Trophoblast cell (in vitro differentiated cells and primary cell): ENCODE data around the gene DISP2.
A peak's percentile ranks its signal among the peaks of the same experiment; 100 is the strongest.

ENCODE experiments used
- DNase-seq, 2 donors: peaks; one replicate each; pipeline ENCODE4 v3.0.0-alpha.2; 2016
- H2AFZ ChIP-seq: 2 replicates; pipeline ENCODE4 v1.6.1; 2013; ENCODE audit warnings: low read length, moderate library complexity, mild to moderate bottlenecking; ENCODE audit not compliant: insufficient read depth, poor library complexity
- H2AK5ac ChIP-seq: 2 replicates; pipeline ENCODE4 v1.6.1; 2013; ENCODE audit warnings: mild to moderate bottlenecking, low read length
- H2BK120ac ChIP-seq: 2 replicates; pipeline ENCODE4 v1.6.1; 2013; ENCODE audit warnings: low read length, mild to moderate bottlenecking, moderate library complexity; ENCODE audit not compliant: insufficient read depth, poor library complexity
- H2BK12ac ChIP-seq: 2 replicates; pipeline ENCODE4 v1.6.1; 2013; ENCODE audit warnings: mild to moderate bottlenecking, low read length, moderate library complexity
- H2BK5ac ChIP-seq: 2 replicates; pipeline ENCODE4 v1.6.1; 2013; ENCODE audit warnings: low read length, low read depth, moderate library complexity, mild to moderate bottlenecking; ENCODE audit not compliant: poor library complexity
- H3K14ac ChIP-seq: 2 replicates; pipeline ENCODE4 v1.6.1; 2013; ENCODE audit warnings: mild to moderate bottlenecking, low read length
- H3K18ac ChIP-seq: 2 replicates; pipeline ENCODE4 v1.6.1; 2013; ENCODE audit warnings: mild to moderate bottlenecking, low read length
- H3K23ac ChIP-seq: 2 replicates; pipeline ENCODE4 v1.6.1; 2013; ENCODE audit warnings: low read length
- H3K27ac ChIP-seq: 2 replicates; pipeline ENCODE4 v1.5.1; 2013; ENCODE audit warnings: low read depth, mild to moderate bottlenecking, inconsistent platforms, low read length, moderate library complexity
- H3K27me3 ChIP-seq: 2 replicates; pipeline ENCODE4 v1.6.1; 2013; ENCODE audit warnings: inconsistent platforms, mild to moderate bottlenecking, low read length, moderate library complexity; ENCODE audit not compliant: insufficient read depth
- H3K36me3 ChIP-seq, 2 experiments: 1 replicate in 1 of 2; 2 replicates in 1 of 2; pipeline ENCODE4 v1.6.1; 2013; ENCODE audit warnings: low read length in 2 of 2, mild to moderate bottlenecking in 2 of 2, moderate library complexity in 1 of 2; ENCODE audit not compliant: insufficient read depth in 2 of 2, control insufficient read depth in 1 of 2
- H3K4ac ChIP-seq: 2 replicates; pipeline ENCODE4 v1.6.1; 2013; ENCODE audit warnings: low read depth, mild to moderate bottlenecking, low read length, moderate library complexity
- H3K4me1 ChIP-seq, 2 experiments: 1 replicate in 1 of 2; 2 replicates in 1 of 2; pipeline ENCODE4 v1.6.1; 2013; ENCODE audit warnings: low read length in 2 of 2, mild to moderate bottlenecking in 2 of 2, moderate library complexity in 1 of 2; ENCODE audit not compliant: insufficient read depth in 2 of 2, control insufficient read depth in 1 of 2
- H3K4me2 ChIP-seq: 2 replicates; pipeline ENCODE4 v1.6.1; 2013; ENCODE audit warnings: inconsistent platforms, mild to moderate bottlenecking, low read length, moderate library complexity
- H3K4me3 ChIP-seq: 2 replicates; pipeline ENCODE4 v1.5.1; 2013; ENCODE audit warnings: mild to moderate bottlenecking, low read depth, low read length, inconsistent platforms
- H3K79me1 ChIP-seq: one replicate; pipeline ENCODE4 v1.6.1; 2013; ENCODE audit warnings: low read length
- H3K79me2 ChIP-seq: 2 replicates; pipeline ENCODE4 v1.6.1; 2013; ENCODE audit warnings: low read length, mild to moderate bottlenecking; ENCODE audit not compliant: control insufficient read depth, insufficient read depth, poor library complexity
- H3K9ac ChIP-seq: 2 replicates; pipeline ENCODE4 v1.6.1; 2013; ENCODE audit warnings: mild to moderate bottlenecking, low read length
- H3K9me3 ChIP-seq: 2 replicates; pipeline ENCODE4 v1.6.1; 2013; ENCODE audit warnings: low read depth, mild to moderate bottlenecking, control low read depth, inconsistent platforms, low read length; ENCODE audit not compliant: insufficient read depth
- H4K12ac ChIP-seq: 2 replicates; pipeline ENCODE4 v1.6.1; 2013; ENCODE audit warnings: low read depth, mild to moderate bottlenecking, low read length, moderate library complexity
- H4K8ac ChIP-seq: 2 replicates; pipeline ENCODE4 v1.6.1; 2013; ENCODE audit warnings: low read depth, mild to moderate bottlenecking, low read length, moderate library complexity
- H4K91ac ChIP-seq: one replicate; pipeline ENCODE4 v1.6.1; 2013; ENCODE audit warnings: low read depth, mild to moderate bottlenecking, low read length, moderate library complexity
- WGBS: extraction: QIAGEN DNeasy Blood & Tissue Kit; methylation state at CpG from one replicate; pipeline ENCODE4 v1.1.7; 2013; ENCODE audit warnings: missing lambda C conversion rate; ENCODE audit not compliant: insufficient read length, insufficient coverage; ENCODE audit errors: extremely low coverage; 5-methylcytosine and 5-hydroxymethylcytosine counted together

The DISP2 gene

GRCh38 chr15:40338921-40339620 is 18.9 kb upstream of the DISP2 start:
- Histone ChIP-seq H3K79me1 (peaks cover 18% of the 10 kb centered on the region), H3K27ac (no peak overlapping the region), H3K23ac (no peak overlapping the region), H3K27me3 (no peaks in the 10 kb centered on the region), H3K4me2 (no peak overlapping the region), H2BK12ac (no peak overlapping the region), H4K12ac (no peak overlapping the region), H2AK5ac (peak overlapping the region; percentile 48), H3K14ac (peak overlapping the region; percentile 16), H4K91ac (no peak overlapping the region), H2BK5ac (no peak overlapping the region), H2AFZ (no peak overlapping the region), H4K8ac (no peak overlapping the region), H3K36me3 (no peaks in the 10 kb centered on the region), H3K9ac (no peak overlapping the region), H2BK120ac (no peak overlapping the region), H3K4ac (no peak overlapping the region), H3K18ac (no peak overlapping the region), H3K4me3 (no peak overlapping the region), H3K4me1 (peaks cover 25 to 27% of the 10 kb centered on the region in 2 experiments), H3K9me3 (no peaks in the 10 kb centered on the region), H3K79me2 (no peaks in the 10 kb centered on the region)
- no CpG with 5 or more reads among the region's 11 CpGs for WGBS
- DNase-seq, result peak; percentile 90 to 92

- H2AK5ac ChIP-seq, result peak overlapping the region; percentile 48
- no peak overlapping the region for H2BK120ac ChIP-seq
- H3K79me2 ChIP-seq, result no peaks in the 10 kb centered on the region
- H3K27ac ChIP-seq, result no peak overlapping the region
- no peak overlapping the region for H4K12ac ChIP-seq
- H3K4ac ChIP-seq, result no peak overlapping the region
- H2BK5ac ChIP-seq, result no peak overlapping the region
- no peak overlapping the region for H3K23ac ChIP-seq
- H3K14ac ChIP-seq, result peak overlapping the region; percentile 16
- no peak overlapping the region for H3K18ac ChIP-seq
- no peak overlapping the region for H3K4me3 ChIP-seq
- H4K91ac ChIP-seq, result no peak overlapping the region
- peak overlapping the region; percentile 19 for H2BK12ac ChIP-seq
- H3K4me2 ChIP-seq, result no peak overlapping the region
- no peak for DNase-seq
- H3K36me3 ChIP-seq, result no peaks in the 10 kb centered on the region
- H3K4me1 ChIP-seq, result peaks cover 20 to 22% of the 10 kb centered on the region in 2 experiments
- no peak overlapping the region for H3K9ac ChIP-seq
- no peaks in the 10 kb centered on the region for H3K27me3 ChIP-seq
- H4K8ac ChIP-seq, result no peak overlapping the region
- peaks cover 14% of the 10 kb centered on the region for H3K79me1 ChIP-seq
- no peaks in the 10 kb centered on the region for H3K9me3 ChIP-seq
- H2AFZ ChIP-seq, result no peak overlapping the region
- WGBS, result no CpG with 5 or more reads among the region's 7 CpGs
Observed at GRCh38 chr15:40339621-40339945, 18.4 kb upstream of the DISP2 start.

GRCh38 chr15:40340038-40340739 is 17.8 kb upstream of the DISP2 start:
- Histone ChIP-seq H3K4me3 (no peak overlapping the region), H2BK5ac (no peak overlapping the region), H3K27me3 (no peaks in the 10 kb centered on the region), H2AK5ac (peak overlapping the region; percentile 22), H3K79me2 (no peaks in the 10 kb centered on the region), H4K12ac (no peak overlapping the region), H3K9me3 (no peaks in the 10 kb centered on the region), H3K36me3 (no peaks in the 10 kb centered on the region), H3K4ac (no peak overlapping the region), H2BK120ac (peak overlapping the region; percentile 8), H3K14ac (peak overlapping the region; percentile 29), H3K23ac (no peak overlapping the region), H4K91ac (peak overlapping the region; percentile 9), H3K4me2 (no peak overlapping the region), H2AFZ (no peak overlapping the region), H3K4me1 (peaks cover 15 to 16% of the 10 kb centered on the region in 2 experiments), H3K27ac (no peak overlapping the region), H2BK12ac (peak overlapping the region; percentile 19), H3K79me1 (peaks cover 11% of the 10 kb centered on the region), H4K8ac (peak overlapping the region; percentile 19), H3K9ac (no peak overlapping the region), H3K18ac (no peak overlapping the region)
- WGBS, result no CpG with 5 or more reads among the region's 14 CpGs
- DNase-seq, result peak; percentile 63 to 73

GRCh38 chr15:40340740-40341400 is 17.1 kb upstream of the DISP2 start, which contains the start of gene CCDC9B:
TSS of gene CCDC9B (minus strand) at chr15:40340939. CDS start at chr15:40340819, 120 bp downstream.
- Histone ChIP-seq H3K79me2 (no peaks in the 10 kb centered on the region), H3K23ac (no peak within 1 kb of the TSS), H3K36me3 (no peaks in the 10 kb centered on the region), H2AK5ac (peak within 1 kb of the TSS; percentile 22), H3K14ac (peak within 1 kb of the TSS; percentile 29), H2BK5ac (no peak within 1 kb of the TSS), H3K27ac (no peak within 1 kb of the TSS), H3K4ac (no peak within 1 kb of the TSS), H4K91ac (peak within 1 kb of the TSS; percentile 9), H3K4me2 (no peak within 1 kb of the TSS), H3K18ac (no peak within 1 kb of the TSS), H3K4me3 (no peak within 1 kb of the TSS), H4K12ac (no peak within 1 kb of the TSS), H3K27me3 (no peaks in the 10 kb centered on the region), H3K9ac (no peak within 1 kb of the TSS), H3K9me3 (no peaks in the 10 kb centered on the region), H2BK120ac (peak within 1 kb of the TSS; percentile 8), H4K8ac (peak within 1 kb of the TSS; percentile 19), H2BK12ac (peak within 1 kb of the TSS; percentile 19), H3K4me1 (peaks cover 8 to 9% of the 10 kb centered on the region in 2 experiments), H2AFZ (no peak within 1 kb of the TSS), H3K79me1 (peaks cover 5% of the 10 kb centered on the region)
- no CpG with 5 or more reads among the region's 17 CpGs for WGBS
- DNase-seq, result peak in 1 of 2 donors; percentile 31
